HG02943 (cell line): ENCODE data around the gene PSTPIP2.
"Not testable (repeated sequence)": the region's sequence is repeated elsewhere in the genome, so short reads cannot be mapped to it uniquely, and the experiment has no call there.

ENCODE experiments used
- ATAC-seq: cut with Tn5 transposase; IDR thresholded peaks from one replicate; pipeline ENCODE4 v1.9.1; 2021; ENCODE audit warnings: mild to moderate bottlenecking, low read depth, moderate library complexity; ENCODE audit not compliant: unreplicated experiment

Gene PSTPIP2

GRCh38 chr18:45995461-45995860 is 76.6 kb downstream of the PSTPIP2 start:
- no peak for ATAC-seq

GRCh38 chr18:45993438-45993837 is 78.6 kb downstream of the PSTPIP2 start:
- no peak for ATAC-seq

- not testable (repeated sequence) for ATAC-seq
These were observed 79.5 kb downstream of the PSTPIP2 start for GRCh38 chr18:45992527-45992926.

- ATAC-seq = no peak
These were observed 80.3 kb downstream of the PSTPIP2 start for GRCh38 chr18:45991788-45992187.

- no peak for ATAC-seq
These were observed 87.4 kb downstream of the PSTPIP2 start for GRCh38 chr18:45984546-45985235.

- ATAC-seq = no peak
These were observed 90.2 kb downstream of the PSTPIP2 start for GRCh38 chr18:45981821-45982220.

GRCh38 chr18:45980229-45980628 is 91.8 kb downstream of the PSTPIP2 start:
- no peak for ATAC-seq

- ATAC-seq = no peak
These were observed 94.0 kb downstream of the PSTPIP2 start for GRCh38 chr18:45978084-45978483.

- ATAC-seq = no peak
These were observed 95.1 kb downstream of the PSTPIP2 start for GRCh38 chr18:45976974-45977373.

- ATAC-seq = no peak
These were observed 95.5 kb downstream of the PSTPIP2 start for GRCh38 chr18:45976566-45976965.

GRCh38 chr18:45974088-45974536 is 97.9 kb downstream of the PSTPIP2 start:
- ATAC-seq = no peak

- ATAC-seq = peak; percentile 97
These were observed 104.9 kb downstream of the PSTPIP2 start, which contains the start of gene EPG5 for GRCh38 chr18:45967007-45967706. EPG5 (minus strand) TSS chr18:45967329; CDS start chr18:45967239, 90 bp downstream.

GRCh38 chr18:45964913-45965312 is 107.1 kb downstream of the PSTPIP2 start:
- ATAC-seq = not testable (repeated sequence)

- ATAC-seq = no peak
These were observed 109.2 kb downstream of the PSTPIP2 start for GRCh38 chr18:45962866-45963265.

- no peak for ATAC-seq
These were observed 109.6 kb downstream of the PSTPIP2 start for GRCh38 chr18:45962461-45962860.

GRCh38 chr18:45959484-45959883 is 112.6 kb downstream of the PSTPIP2 start:
- ATAC-seq = not testable (repeated sequence)

GRCh38 chr18:45958730-45959129 is 113.3 kb downstream of the PSTPIP2 start:
- no peak for ATAC-seq

GRCh38 chr18:45958027-45958426 is 114.0 kb downstream of the PSTPIP2 start:
- no peak for ATAC-seq

GRCh38 chr18:45957100-45957499 is 115.0 kb downstream of the PSTPIP2 start:
- no peak for ATAC-seq

- ATAC-seq = no peak
These were observed 117.8 kb downstream of the PSTPIP2 start for GRCh38 chr18:45954070-45954934.
